ENCODE results near the gene EBI3. TPM values are rescaled to one million over a fixed set of nuclear protein-coding genes. Genes with fewer than 3 reads are reported as not detected.

EBI3 gene
- total RNA-seq, 5 donors from 2014 or later (not counting 1 experiment from before 2014, with no cell fraction given): 0.38 to 0.92 (median 0.79) TPM; not detected in 2

DNA sequence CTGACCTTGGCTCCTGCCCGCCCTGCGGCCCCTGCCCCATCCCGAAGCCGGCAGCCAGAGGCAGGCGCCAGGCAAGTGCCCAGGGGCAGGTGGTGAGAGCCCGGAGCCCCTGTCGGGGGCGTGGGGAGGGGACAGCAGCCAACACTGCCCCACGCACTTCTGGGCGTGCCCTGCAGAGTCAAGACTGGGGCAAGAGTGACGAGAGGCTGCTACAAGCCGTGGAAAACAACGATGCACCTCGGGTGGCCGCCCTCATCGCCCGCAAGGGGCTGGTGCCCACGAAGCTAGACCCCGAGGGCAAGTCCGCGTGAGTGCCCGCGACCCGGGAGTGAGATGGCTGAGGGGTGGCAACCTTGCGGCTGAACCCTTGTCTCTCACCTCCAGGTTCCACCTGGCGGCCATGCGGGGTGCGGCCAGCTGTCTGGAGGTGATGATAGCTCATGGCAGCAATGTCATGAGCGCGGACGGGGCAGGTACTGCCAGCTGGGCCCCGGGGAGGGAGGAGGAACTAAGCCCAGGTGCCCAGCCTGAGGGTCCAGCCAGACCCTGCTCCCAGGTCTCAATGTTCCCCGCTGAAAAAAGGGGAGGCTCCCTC lies 29.5 kb upstream of the EBI3 start:
- Mint-ChIP-seq H3K36me3 (no peaks in the 10 kb centered on the region), H3K27me3 (peaks cover 33 to 44% of the 10 kb centered on the region in 2 donors), H3K9me3 (no peaks in the 10 kb centered on the region), H3K4me1 (peaks cover 8 to 17% (median 10%) of the 10 kb centered on the region in 3 donors), H3K4me3 (no peak overlapping the region), H3K27ac (no peak overlapping the region)
- POLR2A ChIA-PET: interaction anchor here in 1 of 2 donors (0.5 kb wide), 1 partner anchor 12 kb away, joined by 8 read pairs; no protein-coding TSS in a partner anchor
- 82% methylated on average over 33 of the region's 33 CpGs for WGBS (ENCODE audit: insufficient coverage)
- Histone ChIP-seq H3K36me3 (ENCODE audit: control insufficient read depth in 2 of 2, extremely low read depth in 1 of 2, insufficient read depth in 1 of 2, low read length in 1 of 2) (no peaks in the 10 kb centered on the region), H3K4me1 (ENCODE audit: control insufficient read depth in 1 of 2, extremely low read depth in 1 of 2, insufficient read depth in 2 of 2, low read length in 2 of 2) (peaks cover 0 to 3% of the 10 kb centered on the region in 2 experiments), H3K27me3 (replicated peaks in 1 of 2; ENCODE audit: control insufficient read depth in 2 of 2, extremely low read depth in 1 of 2, insufficient read depth in 2 of 2, low read length in 1 of 2) (peaks cover 3 to 53% of the 10 kb centered on the region in 2 experiments), H3K27ac (ENCODE audit: low read length) (no peak overlapping the region), H3K9me3 (no peaks in the 10 kb centered on the region), H3K4me3 (ENCODE audit: control insufficient read depth in 1 of 2, extremely low read depth in 1 of 2, low read length in 1 of 2) (no peak overlapping the region)
- CTCF ChIA-PET: no interaction called here
- DNase-seq (no peak), ATAC-seq (replicated peaks in 1 of 4) (no peak)

- no peak for ATAC-seq (replicated peaks in 1 of 4)
Observed at GRCh38 chr19:4200940-4201542, 28.3 kb upstream of the EBI3 start.

DNA sequence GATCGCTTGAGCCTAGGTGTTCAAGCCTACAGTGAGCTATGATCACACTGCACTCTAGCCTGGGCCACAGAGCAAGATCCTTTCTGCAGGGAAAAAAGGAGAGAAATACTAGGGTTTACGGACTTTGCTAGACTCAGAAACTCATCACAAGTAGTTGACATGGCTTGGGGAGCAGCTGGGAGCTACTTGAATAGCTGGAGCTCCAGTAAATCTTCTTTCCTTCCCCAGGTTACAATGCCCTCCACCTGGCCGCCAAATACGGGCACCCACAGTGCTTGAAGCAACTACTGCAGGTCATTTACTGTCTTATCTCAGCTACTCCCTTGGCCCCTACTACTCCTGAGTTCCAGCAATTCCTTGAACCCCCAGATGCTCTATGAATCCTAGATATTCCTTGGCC lies 27.5 kb upstream of the EBI3 start:
- POLR2A ChIA-PET: no interaction called here
- WGBS (ENCODE audit: insufficient coverage): 82% methylated on average over 3 of the region's 4 CpGs
- no peak overlapping the region for H3K4me3 ChIP-seq (ENCODE audit: control insufficient read depth in 1 of 2, extremely low read depth in 1 of 2, low read length in 1 of 2)
- Mint-ChIP-seq H3K27ac (no peak overlapping the region), H3K4me3 (no peak overlapping the region), H3K36me3 (no peaks in the 10 kb centered on the region), H3K4me1 (peaks cover 8 to 17% (median 10%) of the 10 kb centered on the region in 3 donors), H3K27me3 (peaks cover 19 to 25% of the 10 kb centered on the region in 2 donors), H3K9me3 (no peaks in the 10 kb centered on the region)
- ATAC-seq (replicated peaks in 1 of 4) (no peak), DNase-seq (no peak)
- H3K27ac ChIP-seq (ENCODE audit: low read length): no peak overlapping the region
- H3K27me3 ChIP-seq (replicated peaks in 1 of 2; ENCODE audit: control insufficient read depth in 2 of 2, extremely low read depth in 1 of 2, insufficient read depth in 2 of 2, low read length in 1 of 2): peaks cover 0 to 45% of the 10 kb centered on the region in 2 experiments
- no peaks in the 10 kb centered on the region for H3K36me3 ChIP-seq (ENCODE audit: control insufficient read depth in 2 of 2, extremely low read depth in 1 of 2, insufficient read depth in 1 of 2, low read length in 1 of 2)
- peaks cover 0 to 3% of the 10 kb centered on the region in 2 experiments for H3K4me1 ChIP-seq (ENCODE audit: control insufficient read depth in 1 of 2, extremely low read depth in 1 of 2, insufficient read depth in 2 of 2, low read length in 2 of 2)
- CTCF ChIA-PET: interaction anchor here in 1 of 2 donors (0.6 kb wide), 2 partner anchors 123 to 214 kb away, joined by 3 to 6 read pairs; no protein-coding TSS in a partner anchor
- no peaks in the 10 kb centered on the region for H3K9me3 ChIP-seq

More at GRCh38 chr19:4200940-4201542, 28.3 kb upstream of the EBI3 start:
- H3K27ac ChIP-seq (ENCODE audit: low read length): no peak overlapping the region
- ChIA-PET CTCF (interaction anchor here in 1 of 2 donors (0.6 kb wide), 1 partner anchor 122 kb away, joined by 3 read pairs; no protein-coding TSS in a partner anchor), POLR2A (no interaction called here)
- no peak overlapping the region for H3K4me3 ChIP-seq (ENCODE audit: control insufficient read depth in 1 of 2, extremely low read depth in 1 of 2, low read length in 1 of 2)
- H3K9me3 ChIP-seq: no peaks in the 10 kb centered on the region
- H3K27me3 ChIP-seq (replicated peaks in 1 of 2; ENCODE audit: control insufficient read depth in 2 of 2, extremely low read depth in 1 of 2, insufficient read depth in 2 of 2, low read length in 1 of 2): peaks cover 0 to 47% of the 10 kb centered on the region in 2 experiments
- Mint-ChIP-seq H3K9me3 (no peaks in the 10 kb centered on the region), H3K4me1 (peaks cover 8 to 17% (median 10%) of the 10 kb centered on the region in 3 donors), H3K27ac (no peak overlapping the region), H3K4me3 (no peak overlapping the region), H3K36me3 (no peaks in the 10 kb centered on the region), H3K27me3 (peaks cover 23 to 32% of the 10 kb centered on the region in 2 donors)
- no peaks in the 10 kb centered on the region for H3K36me3 ChIP-seq (ENCODE audit: control insufficient read depth in 2 of 2, extremely low read depth in 1 of 2, insufficient read depth in 1 of 2, low read length in 1 of 2)
- peaks cover 0 to 3% of the 10 kb centered on the region in 2 experiments for H3K4me1 ChIP-seq (ENCODE audit: control insufficient read depth in 1 of 2, extremely low read depth in 1 of 2, insufficient read depth in 2 of 2, low read length in 2 of 2)
- no peak for DNase-seq
- WGBS (ENCODE audit: insufficient coverage): 51% methylated on average over 2 of the region's 2 CpGs

GRCh38 chr19:4206818-4207484 lies 22.4 kb upstream of the EBI3 start:
- ATAC-seq (replicated peaks in 1 of 4): no peak
- peaks cover 0 to 4% (median 2%) of the 10 kb centered on the region in 3 donors for H3K4me1 Mint-ChIP-seq
- ChIA-PET CTCF (no interaction called here), POLR2A (no interaction called here)
- Histone ChIP-seq H3K36me3 (ENCODE audit: control insufficient read depth in 2 of 2, extremely low read depth in 1 of 2, insufficient read depth in 1 of 2, low read length in 1 of 2) (no peaks in the 10 kb centered on the region), H3K4me1 (ENCODE audit: control insufficient read depth in 1 of 2, extremely low read depth in 1 of 2, insufficient read depth in 2 of 2, low read length in 2 of 2) (peaks cover 0 to 3% of the 10 kb centered on the region in 2 experiments), H3K27me3 (replicated peaks in 1 of 2; ENCODE audit: control insufficient read depth in 2 of 2, extremely low read depth in 1 of 2, insufficient read depth in 2 of 2, low read length in 1 of 2) (peaks cover 0 to 58% of the 10 kb centered on the region in 2 experiments), H3K4me3 (ENCODE audit: control insufficient read depth in 1 of 2, extremely low read depth in 1 of 2, low read length in 1 of 2) (no peak overlapping the region), H3K9me3 (no peaks in the 10 kb centered on the region), H3K27ac (ENCODE audit: low read length) (no peak overlapping the region)
- 75% methylated on average over 4 of the region's 10 CpGs for WGBS (ENCODE audit: insufficient coverage)
- H3K4me3 Mint-ChIP-seq: no peak overlapping the region
- no peak for DNase-seq
- no peak overlapping the region for H3K27ac Mint-ChIP-seq
- no peaks in the 10 kb centered on the region for H3K36me3 Mint-ChIP-seq
- H3K9me3 Mint-ChIP-seq: no peaks in the 10 kb centered on the region
- H3K27me3 Mint-ChIP-seq: peaks cover 0 to 7% of the 10 kb centered on the region in 2 donors

- no peak for DNase-seq
- Mint-ChIP-seq H3K9me3 (no peaks in the 10 kb centered on the region), H3K4me3 (no peak overlapping the region), H3K36me3 (no peaks in the 10 kb centered on the region), H3K27me3 (peaks cover 0 to 10% of the 10 kb centered on the region in 2 donors), H3K4me1 (peaks cover 0 to 6% (median 2%) of the 10 kb centered on the region in 3 donors), H3K27ac (no peak overlapping the region)
- H3K27me3 ChIP-seq (replicated peaks in 1 of 2; ENCODE audit: control insufficient read depth in 2 of 2, extremely low read depth in 1 of 2, insufficient read depth in 2 of 2, low read length in 1 of 2): peaks cover 0 to 53% of the 10 kb centered on the region in 2 experiments
- POLR2A ChIA-PET: no interaction called here
- CTCF ChIA-PET: no interaction called here
- no peak overlapping the region for H3K4me3 ChIP-seq (ENCODE audit: control insufficient read depth in 1 of 2, extremely low read depth in 1 of 2, low read length in 1 of 2)
- H3K9me3 ChIP-seq: no peaks in the 10 kb centered on the region
- ATAC-seq (replicated peaks in 1 of 4): no peak
- H3K4me1 ChIP-seq (ENCODE audit: control insufficient read depth in 1 of 2, extremely low read depth in 1 of 2, insufficient read depth in 2 of 2, low read length in 2 of 2): peaks cover 0 to 3% of the 10 kb centered on the region in 2 experiments
- no peaks in the 10 kb centered on the region for H3K36me3 ChIP-seq (ENCODE audit: control insufficient read depth in 2 of 2, extremely low read depth in 1 of 2, insufficient read depth in 1 of 2, low read length in 1 of 2)
- H3K27ac ChIP-seq (ENCODE audit: low read length): no peak overlapping the region
- WGBS (ENCODE audit: insufficient coverage): 66% methylated on average over 3 of the region's 13 CpGs
Observed at GRCh38 chr19:4208385-4209094, 20.8 kb upstream of the EBI3 start.

DNA sequence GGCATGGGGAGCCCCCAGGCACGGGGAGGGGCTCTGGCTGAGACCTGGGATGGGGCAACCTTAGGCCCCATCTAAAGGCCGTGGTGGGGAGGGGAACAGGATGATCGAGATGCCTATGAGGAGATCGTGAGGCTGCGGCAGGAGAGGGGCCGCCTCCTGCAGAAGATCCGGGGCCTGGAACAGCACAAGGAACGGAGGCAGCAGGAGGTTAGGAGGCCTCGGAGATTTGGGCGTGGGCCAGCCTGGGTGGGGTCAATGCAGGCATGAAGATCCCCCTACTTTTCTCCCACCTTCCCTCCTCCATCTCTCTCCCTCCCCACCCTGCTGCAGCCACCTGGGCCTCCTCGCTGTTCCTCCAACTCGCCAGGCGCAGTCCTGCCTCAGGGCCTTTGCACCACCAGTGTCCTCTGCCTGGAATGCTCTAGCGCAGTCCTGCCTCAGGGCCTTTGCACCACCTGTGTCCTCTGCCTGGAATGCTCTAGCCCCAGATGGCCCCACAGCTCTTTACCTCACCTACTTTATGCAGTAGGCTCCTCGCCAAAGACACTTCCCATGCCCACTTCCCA lies 19.1 kb upstream of the EBI3 start:
- H3K36me3 Mint-ChIP-seq: no peaks in the 10 kb centered on the region
- H3K9me3 Mint-ChIP-seq: no peaks in the 10 kb centered on the region
- no peak overlapping the region for H3K4me3 ChIP-seq (ENCODE audit: control insufficient read depth in 1 of 2, extremely low read depth in 1 of 2, low read length in 1 of 2)
- peaks cover 0 to 47% of the 10 kb centered on the region in 2 experiments for H3K27me3 ChIP-seq (replicated peaks in 1 of 2; ENCODE audit: control insufficient read depth in 2 of 2, extremely low read depth in 1 of 2, insufficient read depth in 2 of 2, low read length in 1 of 2)
- DNase-seq: no peak
- H3K36me3 ChIP-seq (ENCODE audit: control insufficient read depth in 2 of 2, extremely low read depth in 1 of 2, insufficient read depth in 1 of 2, low read length in 1 of 2): no peaks in the 10 kb centered on the region
- CTCF ChIA-PET: no interaction called here
- 83% methylated on average over 14 of the region's 15 CpGs for WGBS (ENCODE audit: insufficient coverage)
- peaks cover 0 to 12% of the 10 kb centered on the region in 2 experiments for H3K4me1 ChIP-seq (ENCODE audit: control insufficient read depth in 1 of 2, extremely low read depth in 1 of 2, insufficient read depth in 2 of 2, low read length in 2 of 2)
- ATAC-seq (replicated peaks in 1 of 4): no peak
- no peak overlapping the region for H3K27ac Mint-ChIP-seq
- POLR2A ChIA-PET: no interaction called here
- peaks cover 0 to 10% of the 10 kb centered on the region in 2 donors for H3K27me3 Mint-ChIP-seq
- H3K4me1 Mint-ChIP-seq: peaks cover 0 to 16% (median 7%) of the 10 kb centered on the region in 3 donors
- no peak overlapping the region for H3K27ac ChIP-seq (ENCODE audit: low read length)
- H3K9me3 ChIP-seq: no peaks in the 10 kb centered on the region
- H3K4me3 Mint-ChIP-seq: no peak overlapping the region
